CD14-positive monocyte (primary cell): ENCODE data around the gene EYS. TPM values are rescaled to one million over a fixed set of nuclear protein-coding genes. Genes with fewer than 3 reads are reported as not detected.

Experiments used
- DNase-seq, 3 donors: peaks; one replicate each; pipeline ENCODE4 v3.0.0-alpha.2; 2011 to 2022
- H2AFZ ChIP-seq: 2 replicates; pipeline ENCODE4 v1.6.0; 2012; ENCODE audit warnings: mild to moderate bottlenecking, low read depth, low read length, inconsistent platforms; ENCODE audit not compliant: insufficient read depth, poor library complexity, severe bottlenecking
- H3K27ac ChIP-seq, 2 donors: 1 replicate in 1 of 2; 2 replicates in 1 of 2; pipeline ENCODE4 v1.5.1; 2012 to 2013; ENCODE audit warnings: low read length in 2 of 2, control low read depth in 1 of 2, inconsistent platforms in 1 of 2, low read depth in 1 of 2, mild to moderate bottlenecking in 1 of 2
- H3K27me3 ChIP-seq, 2 donors: one replicate each; pipeline versions ENCODE4 v1.6.0 to v1.6.1; 2011 to 2013; ENCODE audit warnings: low read length in 2 of 2; ENCODE audit not compliant: control insufficient read depth in 2 of 2, insufficient read depth in 2 of 2
- H3K36me3 ChIP-seq, 2 donors: replicated peaks in 1 of 2; 1 replicate in 1 of 2; 2 replicates in 1 of 2; pipeline versions ENCODE4 v1.5.1 to v1.6.1; 2012 to 2013; ENCODE audit warnings: low read length in 2 of 2, control low read depth in 1 of 2, inconsistent platforms in 1 of 2, mild to moderate bottlenecking in 1 of 2; ENCODE audit not compliant: insufficient read depth in 2 of 2, control insufficient read depth in 1 of 2
- H3K4me1 ChIP-seq, 2 donors: 1 replicate in 1 of 2; 2 replicates in 1 of 2; pipeline versions ENCODE4 v1.5.1 to v1.6.1; 2012 to 2013; ENCODE audit warnings: low read length in 2 of 2, control low read depth in 1 of 2, inconsistent platforms in 1 of 2, mild to moderate bottlenecking in 1 of 2, moderate library complexity in 1 of 2; ENCODE audit not compliant: insufficient read depth in 2 of 2, control insufficient read depth in 1 of 2
- H3K4me2 ChIP-seq: replicated peaks from 2 replicates; pipeline ENCODE3; 2012; ENCODE audit warnings: low read length, moderate library complexity, mild to moderate bottlenecking; ENCODE audit not compliant: poor library complexity, severe bottlenecking; ENCODE audit errors: extremely low read depth
- H3K4me3 ChIP-seq, 3 experiments: fragments of 200-600 bp in 1 of 3; sonication (generic) in 1 of 3; replicated peaks in 1 of 3; 1 replicate in 2 of 3; 2 replicates in 1 of 3; pipeline ENCODE4 v1.5.1; 2011 to 2013; ENCODE audit warnings: low read length in 3 of 3, mild to moderate bottlenecking in 3 of 3, control low read depth in 2 of 3, low read depth in 2 of 3, inconsistent platforms in 1 of 3, moderate library complexity in 1 of 3
- H3K79me2 ChIP-seq: 2 replicates; pipeline ENCODE4 v1.6.0; 2012; ENCODE audit warnings: mild to moderate bottlenecking, control low read depth, inconsistent platforms, low read length, moderate library complexity; ENCODE audit not compliant: insufficient read depth
- H3K9ac ChIP-seq: 2 replicates; pipeline ENCODE4 v1.6.0; 2017; ENCODE audit warnings: low read length, mild to moderate bottlenecking; ENCODE audit not compliant: insufficient read depth, poor library complexity, severe bottlenecking
- H3K9me3 ChIP-seq, 2 donors: replicated peaks in 1 of 2; 1 replicate in 1 of 2; 2 replicates in 1 of 2; pipeline versions ENCODE4 v1.5.1 to v1.6.1; 2012 to 2013; ENCODE audit warnings: low read length in 2 of 2, control low read depth in 1 of 2; ENCODE audit not compliant: control insufficient read depth in 1 of 2, insufficient read depth in 1 of 2
- H4K20me1 ChIP-seq: 2 replicates; pipeline ENCODE4 v1.6.0; 2012; ENCODE audit warnings: mild to moderate bottlenecking, low read length, control low read depth, moderate library complexity; ENCODE audit not compliant: insufficient read depth
- H3K27ac Mint-ChIP-seq, 7 donors: one replicate each; pipeline ENCODE4 v1.8.0; 2020; ENCODE audit warnings: mild to moderate bottlenecking in 7 of 7, mixed read lengths in 7 of 7, moderate library complexity in 6 of 7, inconsistent platforms in 2 of 7
- H3K27me3 Mint-ChIP-seq, 3 donors: one replicate each; pipeline ENCODE4 v1.8.0; 2021 to 2022; ENCODE audit warnings: low read depth in 3 of 3, mild to moderate bottlenecking in 3 of 3, mixed read lengths in 3 of 3, moderate library complexity in 3 of 3, inconsistent platforms in 1 of 3
- H3K36me3 Mint-ChIP-seq, 2 donors: one replicate each; pipeline ENCODE4 v1.8.0; 2020; ENCODE audit warnings: mixed read lengths in 2 of 2, inconsistent platforms in 1 of 2, mild to moderate bottlenecking in 1 of 2
- H3K4me1 Mint-ChIP-seq: one replicate; pipeline ENCODE4 v1.8.0; 2020; ENCODE audit warnings: mild to moderate bottlenecking, mixed read lengths
- H3K4me3 Mint-ChIP-seq, 2 donors: one replicate each; pipeline ENCODE4 v1.8.0; 2020; ENCODE audit warnings: mild to moderate bottlenecking in 2 of 2, mixed read lengths in 2 of 2, moderate library complexity in 1 of 2
- H3K9me3 Mint-ChIP-seq, 7 donors: one replicate each; pipeline ENCODE4 v1.8.0; 2020 to 2022; ENCODE audit warnings: mixed read lengths in 7 of 7, mild to moderate bottlenecking in 6 of 7, moderate library complexity in 6 of 7, inconsistent platforms in 2 of 7
- CTCF ChIP-seq: fragments of 200-600 bp; IDR thresholded peaks from one replicate; pipeline ENCODE4 v1.8.0; 2022; ENCODE audit warnings: antibody characterized with exemption, mild to moderate bottlenecking
- WGBS: methylation state at CpG from one replicate; pipeline ENCODE4 v1.1.5; 2013; ENCODE audit warnings: missing lambda C conversion rate; ENCODE audit not compliant: insufficient coverage; 5-methylcytosine and 5-hydroxymethylcytosine counted together
- intact Hi-C, 2 donors: fragments of 100-400 bp; cut with micrococcal nuclease; formaldehyde crosslinking; loops; one replicate each; pipeline versions ENCODE4 v1.15.0 to v1.15.1; 2023
- polyA plus RNA-seq, 3 donors: library from polyadenylated mRNA; depleted of rRNA in 1 of 3; unstranded in 2 of 3; stranded (reverse) in 1 of 3; fragments of 300-500 nt in 2 of 3; fragments of >200 nt in 1 of 3; fragmentation: Illumina TruSeq in 2 of 3; gene quantifications; 1 replicate in 2 of 3; 2 replicates in 1 of 3; pipeline ENCODE4 v1.2.3, GENCODE V29; 2012 to 2021

The EYS gene
- polyA plus RNA-seq, 3 donors: 0.01 to 0.03 TPM; not detected in 1

- peaks cover 0 to 3% of the 10 kb centered on the region in 2 donors for H3K9me3 ChIP-seq
- no peaks in the 10 kb centered on the region for H4K20me1 ChIP-seq
- H3K4me1 Mint-ChIP-seq: no peaks in the 10 kb centered on the region
- no peak for TF ChIP-seq CTCF
- no peaks in the 10 kb centered on the region for H3K4me1 ChIP-seq
- H3K4me3 ChIP-seq: no peak overlapping the region
- no peaks in the 10 kb centered on the region for H3K79me2 ChIP-seq
- no peak overlapping the region for H3K4me3 Mint-ChIP-seq
- H3K27me3 Mint-ChIP-seq: no peaks in the 10 kb centered on the region
- H3K27me3 ChIP-seq: no peaks in the 10 kb centered on the region
- intact Hi-C loops: no loop called here
- H2AFZ ChIP-seq: no peak overlapping the region
- DNase-seq: no peak
- H3K4me2 ChIP-seq: no peak overlapping the region
- no peak overlapping the region for H3K27ac ChIP-seq
- H3K9ac ChIP-seq: no peak overlapping the region
- H3K36me3 ChIP-seq: no peaks in the 10 kb centered on the region
- peaks cover 2 to 6% (median 4%) of the 10 kb centered on the region in 7 donors for H3K9me3 Mint-ChIP-seq
- H3K27ac Mint-ChIP-seq: no peak overlapping the region
- H3K36me3 Mint-ChIP-seq: no peaks in the 10 kb centered on the region
These were observed 1295.8 kb downstream of the EYS start for GRCh38 chr6:64411226-64411625.

- Histone ChIP-seq H3K27me3 (no peaks in the 10 kb centered on the region), H3K9me3 (peaks cover 0 to 3% of the 10 kb centered on the region in 2 donors), H3K4me1 (no peaks in the 10 kb centered on the region), H3K79me2 (no peaks in the 10 kb centered on the region), H3K27ac (no peak overlapping the region), H3K4me2 (no peak overlapping the region), H2AFZ (no peak overlapping the region), H3K36me3 (no peaks in the 10 kb centered on the region), H4K20me1 (no peaks in the 10 kb centered on the region), H3K9ac (no peak overlapping the region), H3K4me3 (no peak overlapping the region)
- Mint-ChIP-seq H3K27ac (no peak overlapping the region), H3K4me1 (no peaks in the 10 kb centered on the region), H3K36me3 (no peaks in the 10 kb centered on the region), H3K4me3 (no peak overlapping the region), H3K9me3 (peaks cover 4 to 7% (median 5%) of the 10 kb centered on the region in 7 donors), H3K27me3 (no peaks in the 10 kb centered on the region)
- DNase-seq: no peak
- no CpG with 5 or more reads among the region's 1 CpG for WGBS
- intact Hi-C loops: no loop called here
- TF ChIP-seq CTCF: no peak
These were observed 1297.1 kb downstream of the EYS start for GRCh38 chr6:64409948-64410347.
